ENCODE data around the gene KCNJ15. TPM values are rescaled to one million over a fixed set of nuclear protein-coding genes. Genes with fewer than 3 reads are reported as not detected.

The KCNJ15 gene
- total RNA-seq, 4 donors from 2014 or later: 2.4 to 7.3 (median 5.7) TPM

- TF ChIP-seq CTCF (IDR thresholded peaks at IDR 0.05; ENCODE audit: low read depth): no peak
Measured at GRCh38 chr21:38351961-38352521, 95.2 kb downstream of the KCNJ15 start.

- TF ChIP-seq CTCF (IDR thresholded peaks at IDR 0.05; ENCODE audit: low read depth): no peak
Measured at GRCh38 chr21:38352536-38353219, 95.9 kb downstream of the KCNJ15 start.

DNA sequence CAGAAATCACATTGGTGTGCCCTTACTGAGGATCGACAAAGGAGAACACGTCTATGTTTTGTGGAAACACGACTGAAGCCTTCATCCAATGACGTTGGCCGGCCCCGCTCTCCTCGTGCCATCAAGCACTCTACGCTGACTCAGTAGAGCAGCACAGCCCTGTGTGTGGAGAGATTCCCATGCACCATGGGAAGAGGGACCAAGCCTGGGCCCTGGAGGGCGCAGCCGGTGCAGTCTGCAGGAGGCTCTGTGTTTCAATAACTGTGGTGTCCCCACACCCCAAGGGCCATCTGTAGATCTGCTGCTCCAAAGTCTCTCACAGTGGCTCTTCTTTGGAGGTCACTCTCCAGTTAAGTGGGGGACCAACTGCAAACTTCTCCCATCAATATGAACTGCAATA lies 97.4 kb downstream of the KCNJ15 start:
- no peak for TF ChIP-seq CTCF (IDR thresholded peaks at IDR 0.05; ENCODE audit: low read depth)

- TF ChIP-seq CTCF (IDR thresholded peaks at IDR 0.05; ENCODE audit: low read depth): no peak
Measured at GRCh38 chr21:38354746-38355145, 98.0 kb downstream of the KCNJ15 start.

- no peak for TF ChIP-seq CTCF (IDR thresholded peaks at IDR 0.05; ENCODE audit: low read depth)
Measured at GRCh38 chr21:38355353-38355752, 98.6 kb downstream of the KCNJ15 start.

DNA sequence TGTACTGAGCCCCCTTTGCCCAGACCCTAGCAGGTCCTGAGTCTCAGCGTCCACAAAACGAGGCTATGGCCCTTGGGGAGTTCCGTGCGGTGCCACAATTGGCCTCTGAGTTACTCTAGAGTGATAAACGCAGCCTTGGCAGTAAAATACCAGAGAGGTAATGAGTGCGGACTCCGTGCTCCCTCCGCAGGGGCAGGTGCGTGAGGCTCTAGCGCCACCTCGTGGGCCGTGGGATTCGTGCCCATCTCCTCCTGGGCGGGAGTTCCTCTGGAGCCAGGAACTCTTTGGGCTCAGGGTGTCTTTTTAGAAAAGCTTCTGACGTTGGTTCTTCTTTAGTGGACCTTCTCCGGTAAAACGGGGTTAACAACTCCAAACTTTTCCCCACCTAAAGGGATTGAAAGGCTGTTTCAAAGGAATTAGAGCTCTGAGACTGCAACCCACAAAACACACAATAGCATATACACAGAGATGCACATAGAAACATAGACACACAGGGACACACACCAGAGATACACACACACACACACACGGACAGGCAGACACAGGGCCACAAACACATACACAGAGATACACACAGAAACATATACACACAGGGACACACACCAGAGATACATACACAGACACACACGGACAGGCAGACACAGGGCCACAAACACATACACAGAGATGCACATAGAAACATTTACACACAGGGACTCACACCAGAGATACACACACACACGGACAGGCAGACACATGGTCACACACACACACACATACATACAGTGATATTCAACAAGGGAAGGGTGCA lies 99.4 kb downstream of the KCNJ15 start:
- TF ChIP-seq CTCF (IDR thresholded peaks at IDR 0.05; ENCODE audit: low read depth): no peak

Other genes with a start within 250 kb of the KCNJ15 start
- gene ERG, start 241.5 kb downstream of the KCNJ15 start, total RNA-seq: 10 to 100 TPM in 3 of 4 donors, 1 to 10 TPM in 1; 7.8 to 44.1 (median 16.8) TPM

Data from subcutaneous adipose tissue (tissue), 4 donors.